Uterus (tissue), 4 donors: ENCODE data around the gene FGR. TPM values are rescaled to one million over a fixed set of nuclear protein-coding genes. Genes with fewer than 3 reads are reported as not detected.

Source experiments
- DNase-seq, 2 donors: peaks; one replicate each; pipeline ENCODE4 v3.0.0-alpha.2; 2019 to 2020
- H3K27ac ChIP-seq, 2 donors: fragments of 200-600 bp; sonication (generic); 1 replicate in 1 of 2; 2 replicates in 1 of 2; pipeline ENCODE4 v1.5.1; 2016 to 2018
- H3K27me3 ChIP-seq, 2 donors: fragments of 200-600 bp; sonication (generic); one replicate each; pipeline ENCODE4 v1.5.1; 2018 to 2019; ENCODE audit warnings: control low read depth in 1 of 2
- H3K36me3 ChIP-seq, 2 donors: fragments of 200-600 bp; sonication (generic); one replicate each; pipeline ENCODE4 v1.5.1; 2019; ENCODE audit warnings: control low read depth in 1 of 2
- H3K4me1 ChIP-seq, 2 donors: fragments of 200-600 bp; sonication (generic); one replicate each; pipeline ENCODE4 v1.5.1; 2018 to 2019; ENCODE audit warnings: control low read depth in 1 of 2
- H3K4me3 ChIP-seq, 2 donors: fragments of 200-600 bp; sonication (generic); 1 replicate in 1 of 2; 2 replicates in 1 of 2; pipeline ENCODE4 v1.5.1; 2018 to 2019; ENCODE audit warnings: mild to moderate bottlenecking in 1 of 2
- H3K9me3 ChIP-seq, 2 donors: fragments of 200-600 bp; sonication (generic); one replicate each; pipeline ENCODE4 v1.5.1; 2019; ENCODE audit warnings: control low read depth in 1 of 2
- CTCF ChIP-seq, 4 experiments: fragments of 200-600 bp in 2 of 4; fragments of 450-650 bp in 2 of 4; sonication (generic) in 2 of 4; IDR thresholded peaks; one replicate each; pipeline ENCODE4 v1.5.1; 2016 to 2019; ENCODE audit warnings: antibody characterized with exemption in 4 of 4, mild to moderate bottlenecking in 2 of 4, moderate library complexity in 1 of 4
- POLR2A ChIP-seq, 2 donors: fragments of 450-650 bp; IDR thresholded peaks; one replicate each; pipeline ENCODE4 v1.6.1; 2016; ENCODE audit warnings: antibody characterized with exemption in 2 of 2, mild to moderate bottlenecking in 1 of 2, moderate library complexity in 1 of 2
- intact Hi-C: fragments of 100-400 bp; cut with DNase I; formaldehyde crosslinking; loops from one replicate; pipeline ENCODE4 v1.15.1; 2023; ENCODE audit warnings: low total_unique reads
- total RNA-seq, 4 donors: library from RNA; depleted of rRNA in 3 of 4; stranded (reverse); fragments of >200 nt in 3 of 4; gene quantifications; one replicate each; pipeline versions ENCODE4 v1.1.0 to v1.2.4, GENCODE V29; 2014 to 2023
- donor health status: DM: yes; HTN: yes; CAD: no.

The FGR gene
- total RNA-seq, 4 donors from 2014 or later, result 3.0 to 35.9 (median 18.8) TPM

- DNase-seq, result no peak
- no peak overlapping the region for H3K27ac ChIP-seq
- TF ChIP-seq CTCF (IDR thresholded peaks at IDR 0.05) (no peak), POLR2A (IDR thresholded peaks at IDR 0.05) (no peak)
- H3K36me3 ChIP-seq, result no peaks in the 10 kb centered on the region
- no peak overlapping the region for H3K4me3 ChIP-seq
- intact Hi-C loops, result no loop called here
- no peaks in the 10 kb centered on the region for H3K4me1 ChIP-seq
- H3K27me3 ChIP-seq, result no peaks in the 10 kb centered on the region
- no peaks in the 10 kb centered on the region for H3K9me3 ChIP-seq
Measured at GRCh38 chr1:27615346-27616192, 19.4 kb downstream of the FGR start.

DNA sequence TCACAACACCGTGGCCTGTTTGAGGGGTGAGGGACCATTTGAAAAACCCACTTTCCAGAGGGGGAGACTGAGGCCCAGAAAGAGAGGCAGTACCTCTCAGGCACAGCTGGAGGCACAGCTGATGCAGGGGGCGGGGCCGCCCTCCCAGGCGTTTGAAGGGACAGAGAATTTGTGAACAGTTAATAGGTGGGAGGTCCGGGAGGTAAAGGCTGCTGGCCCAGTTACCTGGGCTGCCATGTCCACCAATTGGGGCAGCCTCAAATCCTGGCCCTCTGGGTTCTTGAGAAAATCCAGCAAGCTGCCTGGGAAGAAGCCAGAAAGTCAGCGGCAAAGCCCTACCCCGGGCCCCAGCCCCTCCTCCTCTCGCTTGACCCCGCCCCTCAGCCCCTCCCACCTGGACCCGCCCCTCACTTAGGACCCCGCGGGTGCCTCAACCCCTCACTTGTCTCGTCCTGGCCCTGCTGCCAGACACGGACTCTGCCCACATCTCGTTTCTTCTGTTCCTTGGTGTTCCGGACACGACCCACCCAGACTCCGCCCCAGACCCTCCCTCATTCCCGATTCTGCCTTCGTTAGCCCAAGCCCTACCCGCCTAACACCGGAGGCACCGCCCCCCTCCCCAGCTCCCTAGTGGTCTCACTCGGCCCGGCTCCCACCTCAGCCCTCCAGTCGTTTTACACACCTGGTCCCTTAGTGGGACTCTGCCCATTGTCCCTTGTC is 20.2 kb downstream of the FGR start:
- TF ChIP-seq POLR2A (IDR thresholded peaks at IDR 0.05), result no peak
- TF ChIP-seq CTCF (IDR thresholded peaks at IDR 0.05), result no peak
- no peak overlapping the region for H3K4me3 ChIP-seq
- H3K4me1 ChIP-seq, result no peaks in the 10 kb centered on the region
- H3K27me3 ChIP-seq, result no peaks in the 10 kb centered on the region
- H3K9me3 ChIP-seq, result no peaks in the 10 kb centered on the region
- intact Hi-C loops, result no loop called here
- H3K27ac ChIP-seq, result no peak overlapping the region
- no peak for DNase-seq
- no peaks in the 10 kb centered on the region for H3K36me3 ChIP-seq

DNA sequence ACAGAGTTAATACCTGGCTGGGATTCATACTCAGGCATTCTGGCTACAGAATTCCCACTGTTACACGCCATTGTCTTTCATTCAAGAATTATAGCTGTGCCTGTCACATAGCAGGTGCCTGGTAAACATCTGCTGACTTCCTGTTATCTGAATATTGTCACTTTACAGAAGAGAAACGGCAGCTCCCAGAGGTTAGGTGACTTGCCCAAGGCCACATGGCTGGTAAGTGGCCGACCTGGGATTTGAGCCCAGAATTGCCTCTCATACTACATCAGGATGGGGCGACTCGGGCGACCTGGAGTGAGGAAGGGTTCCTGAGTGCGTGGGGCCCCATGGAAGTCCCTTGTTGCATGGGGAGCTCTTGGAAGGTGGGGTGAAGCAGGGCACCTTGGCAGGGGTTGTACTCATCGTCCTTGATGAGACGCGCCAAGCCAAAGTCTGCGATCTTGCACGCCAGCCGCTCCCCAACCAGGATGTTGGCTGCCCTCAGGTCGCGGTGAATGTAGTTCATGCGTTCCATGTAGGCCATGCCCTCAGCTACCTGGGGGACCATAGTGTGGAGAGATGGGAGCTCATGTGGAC is 20.9 kb downstream of the FGR start:
- DNase-seq, result no peak
- intact Hi-C loops, result no loop called here

GRCh38 chr1:27612718-27613117 is 22.3 kb downstream of the FGR start:
- TF ChIP-seq POLR2A (IDR thresholded peaks at IDR 0.05) (no peak), CTCF (IDR thresholded peaks at IDR 0.05) (no peak)
- H3K4me1 ChIP-seq, result no peaks in the 10 kb centered on the region
- intact Hi-C loops, result no loop called here
- H3K27me3 ChIP-seq, result no peaks in the 10 kb centered on the region
- H3K27ac ChIP-seq, result no peak overlapping the region
- no peak overlapping the region for H3K4me3 ChIP-seq
- H3K36me3 ChIP-seq, result no peaks in the 10 kb centered on the region
- no peak for DNase-seq
- H3K9me3 ChIP-seq, result no peaks in the 10 kb centered on the region

More for the DNA sequence above, 20.9 kb downstream of the FGR start:
- H3K27ac ChIP-seq, result no peak overlapping the region
- H3K9me3 ChIP-seq, result no peaks in the 10 kb centered on the region
- H3K36me3 ChIP-seq, result no peaks in the 10 kb centered on the region
- TF ChIP-seq POLR2A (IDR thresholded peaks at IDR 0.05) (no peak), CTCF (IDR thresholded peaks at IDR 0.05) (no peak)
- no peaks in the 10 kb centered on the region for H3K27me3 ChIP-seq
- no peak overlapping the region for H3K4me3 ChIP-seq
- no peaks in the 10 kb centered on the region for H3K4me1 ChIP-seq

DNA sequence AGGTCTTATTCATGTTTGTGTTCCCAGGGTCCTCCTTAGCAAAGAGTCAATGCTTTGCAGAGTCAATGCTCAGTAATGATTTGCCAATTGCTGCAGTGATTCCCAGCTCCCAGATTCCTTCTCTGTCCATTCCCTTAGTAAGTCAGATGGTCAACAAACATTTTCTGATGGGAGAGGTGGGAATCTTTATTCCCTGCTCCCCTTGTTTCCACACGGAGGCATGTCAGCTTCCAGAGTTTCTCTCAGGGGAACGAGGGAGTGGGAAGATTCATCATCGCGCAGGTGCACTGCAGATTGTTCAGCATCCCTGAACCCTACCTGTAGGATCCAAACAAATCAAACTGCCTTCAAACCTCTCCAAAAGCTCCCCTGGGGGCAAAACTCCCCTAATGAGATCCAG is 23.5 kb downstream of the FGR start:
- no peak for TF ChIP-seq POLR2A (IDR thresholded peaks at IDR 0.05)
- TF ChIP-seq CTCF (IDR thresholded peaks at IDR 0.05), result no peak
- no peak overlapping the region for H3K27ac ChIP-seq
- no peak for DNase-seq
- no peaks in the 10 kb centered on the region for H3K4me1 ChIP-seq
- no peaks in the 10 kb centered on the region for H3K36me3 ChIP-seq
- no peaks in the 10 kb centered on the region for H3K27me3 ChIP-seq
- H3K9me3 ChIP-seq, result no peaks in the 10 kb centered on the region
- H3K4me3 ChIP-seq, result no peak overlapping the region
- intact Hi-C loops, result no loop called here
